GM12872 (cell line): Measurements from ENCODE around the gene TTC23L.

Source experiments
- CTCF ChIP-seq: IDR thresholded peaks from 3 replicates; pipeline ENCODE4 v1.5.1; 2011; ENCODE audit warnings: low read depth, mild to moderate bottlenecking, low read length, moderate library complexity; ENCODE audit not compliant: insufficient read depth

The TTC23L gene

GRCh38 chr5:34923694-34924461, 84.9 kb downstream of the TTC23L start:
- no peak for TF ChIP-seq CTCF

GRCh38 chr5:34924462-34924765, 85.5 kb downstream of the TTC23L start:
- TF ChIP-seq CTCF = no peak

GRCh38 chr5:34926318-34926888, 87.4 kb downstream of the TTC23L start:
- no peak for TF ChIP-seq CTCF

GRCh38 chr5:34927785-34928184, 88.8 kb downstream of the TTC23L start:
- no peak for TF ChIP-seq CTCF

GRCh38 chr5:34928267-34928666, 89.3 kb downstream of the TTC23L start:
- no peak for TF ChIP-seq CTCF

- no peak for TF ChIP-seq CTCF
Measured at GRCh38 chr5:34929134-34929719, 90.3 kb downstream of the TTC23L start, which contains the start of gene DNAJC21. Gene DNAJC21 (plus strand): TSS chr5:34929559. CDS start chr5:34929820, 261 bp downstream.

- TF ChIP-seq CTCF = no peak
Measured at GRCh38 chr5:34929720-34930461, 90.9 kb downstream of the TTC23L start.
